ENCODE data around the gene MAPK7.

Gene MAPK7

GRCh38 chr17:19402171-19402570 is 23.9 kb downstream of the MAPK7 start:
- no peak for DNase-seq

GRCh38 chr17:19403021-19403420 is 24.7 kb downstream of the MAPK7 start:
- DNase-seq = no peak

- DNase-seq = no peak
Observed at GRCh38 chr17:19404264-19404663, 26.0 kb downstream of the MAPK7 start.

- DNase-seq = no peak
Observed at GRCh38 chr17:19405114-19405513, 26.8 kb downstream of the MAPK7 start.

- DNase-seq = no peak
Observed at GRCh38 chr17:19407601-19408345, 29.5 kb downstream of the MAPK7 start.

- no peak for DNase-seq
Observed at GRCh38 chr17:19408346-19408710, 30.0 kb downstream of the MAPK7 start.

GRCh38 chr17:19409066-19409465 is 30.8 kb downstream of the MAPK7 start:
- DNase-seq = no peak

- no peak for DNase-seq
Observed at GRCh38 chr17:19409509-19409908, 31.2 kb downstream of the MAPK7 start.

GRCh38 chr17:19410091-19410490 is 31.8 kb downstream of the MAPK7 start:
- no peak for DNase-seq

- peak; percentile 62 for DNase-seq
Observed at GRCh38 chr17:19410875-19411620, 32.8 kb downstream of the MAPK7 start, which contains the start of gene RNF112. Gene RNF112, plus strand, starts transcription at chr17:19411232. Its CDS starts 177 bp downstream, at chr17:19411409.

- DNase-seq = no peak
Observed at GRCh38 chr17:19411631-19412030, 33.3 kb downstream of the MAPK7 start.

- DNase-seq = no peak
Observed at GRCh38 chr17:19412510-19412909, 34.2 kb downstream of the MAPK7 start.

- DNase-seq = no peak
Observed at GRCh38 chr17:19412984-19413383, 34.7 kb downstream of the MAPK7 start.

GRCh38 chr17:19413761-19414160 is 35.5 kb downstream of the MAPK7 start:
- DNase-seq = no peak

GRCh38 chr17:19414396-19415280 is 36.3 kb downstream of the MAPK7 start:
- DNase-seq = no peak

GRCh38 chr17:19415311-19415710 is 37.0 kb downstream of the MAPK7 start:
- no peak for DNase-seq

- DNase-seq = no peak
Observed at GRCh38 chr17:19415806-19416775, 37.8 kb downstream of the MAPK7 start.

- DNase-seq = no peak
Observed at GRCh38 chr17:19417611-19418010, 39.3 kb downstream of the MAPK7 start.

GRCh38 chr17:19418251-19418992 is 40.1 kb downstream of the MAPK7 start:
- DNase-seq = no peak

GRCh38 chr17:19421219-19421618 is 42.9 kb downstream of the MAPK7 start:
- no peak for DNase-seq

- DNase-seq = no peak
Observed at GRCh38 chr17:19421926-19422325, 43.6 kb downstream of the MAPK7 start.

All from femur (tissue), 1 donor.